Neural cell (in vitro differentiated cells): ENCODE results near the gene ZFAND4.
"Not testable (repeated sequence)": the region's sequence is repeated elsewhere in the genome, so short reads cannot be mapped to it uniquely, and the experiment has no call there.

Source experiments
- CTCF ChIP-seq: fragments of 450-650 bp; IDR thresholded peaks from 2 replicates; pipeline ENCODE4 v1.5.1; 2014; ENCODE audit warnings: antibody characterized with exemption, mild to moderate bottlenecking, moderate library complexity; ENCODE audit not compliant: poor library complexity, severe bottlenecking
- EP300 ChIP-seq: fragments of 450-650 bp; conservative IDR thresholded peaks from 2 replicates; pipeline ENCODE4 v1.6.1; 2014; ENCODE audit warnings: antibody characterized with exemption, mild to moderate bottlenecking, moderate library complexity; ENCODE audit not compliant: poor library complexity, severe bottlenecking
- MXI1 ChIP-seq: fragments of 450-650 bp; conservative IDR thresholded peaks from 2 replicates; pipeline ENCODE4 v1.6.1; 2014; ENCODE audit warnings: antibody characterized with exemption, mild to moderate bottlenecking; ENCODE audit not compliant: poor library complexity, severe bottlenecking

DNA sequence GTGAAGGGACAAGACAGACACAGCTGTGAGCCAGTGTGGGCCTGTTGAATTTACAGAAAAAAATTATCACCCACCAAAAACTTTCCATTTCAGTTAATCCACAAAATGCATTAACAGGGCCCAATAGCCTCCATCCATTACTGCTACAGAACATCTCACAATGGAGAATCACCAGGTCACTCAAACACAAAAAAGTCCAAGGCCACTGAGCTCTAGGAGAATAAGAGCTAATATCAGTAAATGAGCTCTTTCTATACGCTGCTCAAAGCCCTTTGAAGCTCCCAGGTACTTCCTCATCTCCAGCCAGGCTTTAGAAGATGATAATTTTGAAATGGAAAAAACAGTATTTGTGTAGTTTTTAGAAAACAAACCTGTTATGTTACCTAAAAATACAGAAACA lies 45.1 kb upstream of the ZFAND4 start:
- not testable (repeated sequence) for TF ChIP-seq CTCF, EP300, MXI1
